ENCODE results near the gene HEBP1.
A peak's percentile ranks its signal among the peaks of the same experiment; 100 is the strongest.

HEBP1 gene

GRCh38 chr12:13023811-13024530 lies 23.9 kb upstream of the HEBP1 start:
- peak; percentile 30 for TF ChIP-seq CTCF (IDR thresholded peaks at IDR 0.05; ENCODE audit: low read depth, low read length, poor library complexity, severe bottlenecking)
- TF ChIP-seq EZH2phosphoT487 (IDR thresholded peaks at IDR 0.05; ENCODE audit: borderline replicate concordance, low read length): no peak
- Histone ChIP-seq H4K20me1 (ENCODE audit: control insufficient read depth, insufficient read depth, low read depth, low read length) (no peaks in the 10 kb centered on the region), H3K79me2 (ENCODE audit: control insufficient read depth, low read length) (no peaks in the 10 kb centered on the region), H3K4me1 (ENCODE audit: control insufficient read depth, low read length) (no peaks in the 10 kb centered on the region), H3F3A (ENCODE audit: control insufficient read depth, insufficient read depth) (no peaks in the 10 kb centered on the region), H3K27me3 (ENCODE audit: control insufficient read depth, low read length) (peaks cover 24% of the 10 kb centered on the region), H3K27ac (ENCODE audit: low read depth, low read length) (no peak overlapping the region), H3K36me3 (ENCODE audit: control insufficient read depth, low read length) (no peaks in the 10 kb centered on the region), H3K9me3 (ENCODE audit: control insufficient read depth, insufficient read depth, low read length) (no peaks in the 10 kb centered on the region), H3K4me2 (ENCODE audit: low read length) (no peak overlapping the region), H3K4me3 (ENCODE audit: low read length) (no peak overlapping the region), H3K9me2 (replicated peaks; ENCODE audit: control insufficient read depth, low read length) (no peaks in the 10 kb centered on the region)

GRCh38 chr12:13022851-13023271 lies 22.8 kb upstream of the HEBP1 start:
- peaks cover 19% of the 10 kb centered on the region for H3K27me3 ChIP-seq (ENCODE audit: control insufficient read depth, low read length)
- H3K27ac ChIP-seq (ENCODE audit: low read depth, low read length): no peak overlapping the region
- H3K4me2 ChIP-seq (ENCODE audit: low read length): no peak overlapping the region
- H3F3A ChIP-seq (ENCODE audit: control insufficient read depth, insufficient read depth): no peaks in the 10 kb centered on the region
- no peaks in the 10 kb centered on the region for H4K20me1 ChIP-seq (ENCODE audit: control insufficient read depth, insufficient read depth, low read depth, low read length)
- no peaks in the 10 kb centered on the region for H3K79me2 ChIP-seq (ENCODE audit: control insufficient read depth, low read length)
- no peaks in the 10 kb centered on the region for H3K9me2 ChIP-seq (replicated peaks; ENCODE audit: control insufficient read depth, low read length)
- TF ChIP-seq EZH2phosphoT487 (IDR thresholded peaks at IDR 0.05; ENCODE audit: borderline replicate concordance, low read length): no peak
- TF ChIP-seq CTCF (IDR thresholded peaks at IDR 0.05; ENCODE audit: low read depth, low read length, poor library complexity, severe bottlenecking): no peak
- no peaks in the 10 kb centered on the region for H3K36me3 ChIP-seq (ENCODE audit: control insufficient read depth, low read length)
- H3K4me1 ChIP-seq (ENCODE audit: control insufficient read depth, low read length): no peaks in the 10 kb centered on the region
- H3K4me3 ChIP-seq (ENCODE audit: low read length): no peak overlapping the region
- no peaks in the 10 kb centered on the region for H3K9me3 ChIP-seq (ENCODE audit: control insufficient read depth, insufficient read depth, low read length)

- Histone ChIP-seq H3F3A (ENCODE audit: control insufficient read depth, insufficient read depth) (no peaks in the 10 kb centered on the region), H3K9me3 (ENCODE audit: control insufficient read depth, insufficient read depth, low read length) (no peaks in the 10 kb centered on the region), H3K36me3 (ENCODE audit: control insufficient read depth, low read length) (no peaks in the 10 kb centered on the region), H4K20me1 (ENCODE audit: control insufficient read depth, insufficient read depth, low read depth, low read length) (no peaks in the 10 kb centered on the region), H3K27me3 (ENCODE audit: control insufficient read depth, low read length) (peaks cover 19% of the 10 kb centered on the region), H3K4me3 (ENCODE audit: low read length) (no peak overlapping the region), H3K27ac (ENCODE audit: low read depth, low read length) (no peak overlapping the region), H3K79me2 (ENCODE audit: control insufficient read depth, low read length) (no peaks in the 10 kb centered on the region), H3K9me2 (replicated peaks; ENCODE audit: control insufficient read depth, low read length) (no peaks in the 10 kb centered on the region), H3K4me1 (ENCODE audit: control insufficient read depth, low read length) (no peaks in the 10 kb centered on the region), H3K4me2 (ENCODE audit: low read length) (no peak overlapping the region)
- TF ChIP-seq CTCF (IDR thresholded peaks at IDR 0.05; ENCODE audit: low read depth, low read length, poor library complexity, severe bottlenecking) (no peak), EZH2phosphoT487 (IDR thresholded peaks at IDR 0.05; ENCODE audit: borderline replicate concordance, low read length) (no peak)
These were observed 11.0 kb upstream of the HEBP1 start for GRCh38 chr12:13011098-13011497.

Data from DOHH2 (cell line).